LoVo (cell line): Measurements from ENCODE around the gene ETV3.
"Not testable (repeated sequence)": the region's sequence is repeated elsewhere in the genome, so short reads cannot be mapped to it uniquely, and the experiment has no call there.

Source experiments
- DNase-seq: peaks from one replicate; pipeline ENCODE4 v3.0.0-alpha.2; 2016; ENCODE audit warnings: low spot score

Gene ETV3

DNA sequence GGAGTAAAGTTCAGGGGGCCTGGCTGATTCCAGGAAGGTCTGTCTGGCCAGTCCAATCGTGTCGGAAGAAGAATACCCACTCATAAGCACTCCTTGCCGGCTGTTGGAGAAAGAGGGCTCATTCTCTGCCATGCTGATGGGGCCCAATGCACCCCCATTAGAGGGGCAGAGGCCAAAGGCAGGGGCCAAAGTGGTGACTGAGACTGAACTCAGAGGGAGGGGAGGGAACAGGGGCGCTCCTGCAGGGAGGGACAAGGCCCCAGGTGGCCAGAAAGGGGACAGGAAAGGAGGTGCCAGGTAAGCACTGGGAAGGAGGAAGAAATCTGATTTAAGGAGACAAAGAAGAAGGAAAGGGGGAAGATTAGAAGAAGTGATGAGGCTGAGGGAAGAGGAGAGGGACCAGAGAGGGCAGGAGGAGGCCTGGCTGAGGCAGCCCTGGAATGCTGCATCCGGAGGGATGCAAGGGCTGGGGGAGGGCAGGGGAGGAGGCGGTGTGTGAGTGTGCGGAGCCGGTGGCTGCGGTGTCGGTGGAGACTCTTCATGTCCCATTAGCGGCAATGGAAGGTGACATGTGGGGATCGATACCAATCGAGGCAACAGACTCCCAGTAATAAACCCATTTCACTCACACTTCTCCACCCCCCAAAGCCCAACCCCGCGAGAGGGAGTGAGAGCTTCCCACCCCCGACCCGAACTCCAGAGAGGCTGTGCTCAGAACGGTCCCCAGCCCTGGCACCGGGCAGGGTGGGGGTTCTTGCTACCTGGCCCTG lies 26.6 kb downstream of the ETV3 start:
- DNase-seq, result no peak

DNA sequence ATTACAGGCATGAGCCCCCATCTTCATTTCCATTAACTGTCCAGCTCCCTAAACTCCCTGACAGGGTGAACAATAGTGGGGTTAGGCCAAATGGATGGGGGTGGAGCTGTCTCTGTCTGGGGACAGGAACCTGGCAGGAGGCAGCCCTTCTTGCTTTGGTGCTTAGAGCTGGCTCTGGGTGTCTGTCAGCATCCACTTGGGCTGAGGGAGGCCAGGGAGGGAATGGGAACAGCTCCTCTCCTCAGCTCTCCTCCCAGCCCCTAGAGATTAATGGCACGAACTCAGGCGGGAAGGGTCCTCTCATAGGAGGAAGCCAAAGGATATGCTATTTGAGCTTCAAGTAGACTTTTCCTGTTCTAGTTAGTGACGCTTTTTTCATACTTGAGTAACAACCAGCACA lies 27.5 kb downstream of the ETV3 start:
- no peak for DNase-seq

DNA sequence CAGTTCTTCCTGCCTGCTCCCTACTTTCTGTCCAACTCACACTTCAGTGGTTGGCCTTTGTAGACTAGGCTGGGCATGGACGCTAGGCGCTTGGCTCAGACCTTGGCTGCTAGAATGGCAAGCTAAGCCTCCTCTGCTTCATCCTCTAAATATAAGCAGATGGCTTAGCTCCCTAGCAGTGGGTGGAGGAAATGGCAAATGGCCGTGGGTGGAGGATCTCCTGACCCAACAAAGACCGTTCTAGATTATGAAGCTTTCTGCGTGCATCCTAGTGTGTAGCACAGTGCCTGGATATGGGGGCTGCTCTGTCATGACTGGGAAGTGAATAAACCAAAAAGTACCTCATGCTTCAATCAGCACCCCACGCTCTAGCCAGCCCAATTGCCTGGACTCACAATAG lies 28.2 kb downstream of the ETV3 start:
- no peak for DNase-seq

DNA sequence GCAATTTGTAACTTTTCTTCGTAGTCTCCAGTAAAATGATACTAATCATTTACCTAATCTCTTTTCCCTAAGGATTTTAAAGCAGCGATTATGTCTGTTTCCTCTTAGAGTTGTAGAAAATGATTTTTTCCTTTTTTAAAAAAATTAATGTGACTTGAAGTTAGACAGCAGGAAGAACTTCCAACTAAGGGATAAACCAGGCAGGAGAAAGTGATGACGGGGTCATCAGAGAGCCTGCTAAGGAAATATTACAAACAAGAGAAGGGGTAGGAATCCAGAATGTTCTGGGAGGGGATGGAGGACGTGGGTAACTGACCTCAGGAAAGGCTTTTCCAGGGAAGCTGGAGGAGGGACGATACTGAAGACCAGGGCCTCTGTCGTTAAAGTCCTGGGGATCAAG lies 29.7 kb downstream of the ETV3 start:
- no peak for DNase-seq

DNA sequence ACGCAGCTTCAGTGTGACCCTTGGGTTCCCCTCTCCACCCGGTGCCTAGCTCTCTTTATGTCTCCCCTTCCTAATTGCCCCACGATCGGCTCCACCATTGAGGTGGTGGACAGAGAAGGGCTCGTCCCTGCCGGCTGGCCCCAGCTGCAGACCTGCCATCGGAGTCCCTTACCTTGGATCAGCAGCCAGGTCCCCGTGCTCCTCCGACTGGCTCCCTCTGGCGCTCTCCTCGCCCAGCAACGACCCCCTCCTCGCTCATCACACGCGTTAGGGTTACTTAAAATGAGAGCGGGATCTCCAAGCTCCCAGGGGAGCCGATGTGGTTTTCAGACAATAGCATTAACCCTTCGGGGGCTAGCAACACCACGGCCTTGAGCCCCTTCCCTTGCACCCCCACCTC lies 30.5 kb downstream of the ETV3 start:
- DNase-seq, result no peak

DNA sequence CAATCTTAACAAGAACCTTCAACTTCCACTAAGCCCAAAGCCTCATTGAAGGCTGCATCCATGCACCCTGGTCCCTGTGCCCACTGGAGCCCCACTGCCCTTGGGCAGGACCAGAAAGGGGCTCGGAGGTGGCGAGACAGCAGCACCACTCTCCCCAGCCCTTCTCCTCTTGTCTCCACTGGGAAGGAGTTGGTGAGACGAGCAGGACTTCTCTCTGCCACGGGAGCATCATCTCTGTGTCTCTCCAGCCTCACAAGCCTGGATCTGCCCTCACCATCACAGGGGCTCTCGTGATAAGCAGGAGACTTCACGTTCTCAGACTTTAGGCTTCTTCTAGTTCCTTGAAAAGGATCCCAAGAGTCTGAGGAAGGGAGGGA lies 31.4 kb downstream of the ETV3 start:
- no peak for DNase-seq

DNA sequence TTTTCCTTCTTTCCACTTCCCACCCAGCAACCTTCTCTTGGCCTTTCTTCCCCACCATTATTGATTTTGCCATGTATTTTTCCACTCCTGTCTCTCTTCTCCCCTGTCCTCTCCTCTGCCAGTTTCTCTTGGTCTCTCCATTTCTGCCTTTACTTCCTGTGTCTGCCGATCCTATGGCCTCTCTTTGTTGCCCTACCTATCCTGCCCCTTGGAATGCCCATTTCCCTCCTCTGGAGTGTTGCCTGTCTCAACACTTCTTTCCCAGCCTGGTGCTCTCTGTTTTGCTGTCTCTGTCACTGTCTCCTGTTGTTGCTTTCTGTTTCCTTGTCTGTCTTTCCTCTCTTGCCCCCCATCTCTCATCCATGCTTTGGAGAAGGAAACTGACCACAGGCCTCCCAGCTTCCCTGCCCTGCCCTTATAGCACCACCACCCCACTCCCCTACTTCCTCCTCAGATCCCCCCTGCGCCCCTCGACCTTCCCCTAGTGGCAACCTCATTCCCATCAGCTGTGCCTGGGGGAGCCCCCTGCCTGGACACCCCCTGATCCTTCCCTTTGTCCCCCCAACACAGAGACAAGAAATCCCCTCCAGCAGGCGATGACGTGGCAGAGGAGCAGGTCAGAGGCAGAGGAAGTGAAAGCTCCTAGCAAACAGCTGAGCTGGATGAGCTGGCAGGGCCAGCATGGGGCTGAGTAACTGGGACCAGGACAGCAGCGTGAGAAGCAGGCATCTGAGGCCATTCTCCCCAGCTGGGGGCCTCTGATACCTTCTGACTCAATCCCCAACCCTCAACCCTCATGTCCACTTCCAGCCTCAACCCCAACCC lies 32.0 kb downstream of the ETV3 start:
- DNase-seq, result peak; percentile 16

DNA sequence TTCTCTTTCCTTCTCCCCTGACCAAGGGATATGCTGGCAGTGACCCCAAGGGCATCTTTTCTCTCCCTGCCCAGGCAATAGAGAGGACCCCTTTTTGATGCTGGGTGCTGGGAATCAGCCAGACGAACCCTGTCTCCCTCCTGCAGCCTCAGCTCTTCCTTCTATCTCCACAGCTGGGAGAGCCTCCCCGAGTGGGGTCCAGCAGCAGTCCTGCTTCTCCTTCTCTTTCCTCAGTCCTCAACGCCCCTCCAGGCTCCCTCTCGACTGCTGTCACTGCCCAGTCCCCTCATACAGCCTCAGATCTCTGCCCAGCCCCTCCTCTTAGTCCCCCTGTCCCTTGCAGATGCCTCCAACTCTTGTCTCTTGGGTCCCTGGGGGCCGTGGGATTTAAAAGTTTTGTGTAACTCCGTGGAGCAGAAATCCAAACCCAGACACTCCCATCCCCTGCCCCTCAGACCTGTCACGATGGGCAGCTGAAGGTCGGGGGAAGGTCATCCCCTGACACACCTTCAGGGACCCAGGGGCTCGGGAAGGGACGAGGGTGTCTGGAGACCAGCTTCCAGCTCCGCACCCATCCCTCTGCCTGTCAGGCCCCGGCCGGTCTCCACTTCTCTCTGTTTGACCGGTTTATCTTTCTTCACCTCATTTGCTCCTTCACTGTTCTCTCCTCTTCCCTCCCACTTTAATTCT lies 32.8 kb downstream of the ETV3 start:
- DNase-seq, result no peak

DNA sequence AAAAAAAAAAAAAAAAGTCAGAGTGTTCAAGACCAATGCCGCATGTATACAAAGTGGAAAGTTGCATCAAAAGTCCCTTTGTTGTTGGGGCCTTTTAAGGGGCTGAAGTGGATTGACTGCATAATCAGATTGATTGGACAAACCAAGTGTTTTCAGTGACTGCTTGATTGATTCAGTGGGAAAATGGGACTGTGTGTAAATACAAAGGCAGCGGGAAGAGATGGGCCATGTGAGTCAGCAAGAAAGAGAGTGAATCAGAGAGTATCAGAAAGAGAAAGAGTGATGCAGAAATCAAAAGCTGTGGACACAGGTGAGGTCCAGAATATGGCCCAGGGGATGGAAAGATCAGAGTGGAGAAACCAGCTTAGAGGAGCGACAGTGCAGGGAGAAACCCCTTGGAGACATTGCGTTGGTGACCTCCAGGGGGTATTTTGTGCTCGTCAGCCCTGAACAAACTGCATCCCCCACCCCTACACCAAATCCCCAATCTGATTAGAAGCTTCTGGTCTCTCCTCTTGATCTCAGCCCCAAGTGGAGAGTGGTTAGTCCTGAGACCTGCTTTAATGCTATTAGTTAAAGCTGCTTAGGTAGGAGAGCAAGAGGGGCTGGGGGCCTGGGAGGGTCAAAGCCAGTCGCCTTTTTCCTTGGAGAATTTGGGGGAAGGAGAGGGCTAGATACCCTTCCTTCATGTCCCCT lies 33.4 kb downstream of the ETV3 start:
- no peak for DNase-seq

DNA sequence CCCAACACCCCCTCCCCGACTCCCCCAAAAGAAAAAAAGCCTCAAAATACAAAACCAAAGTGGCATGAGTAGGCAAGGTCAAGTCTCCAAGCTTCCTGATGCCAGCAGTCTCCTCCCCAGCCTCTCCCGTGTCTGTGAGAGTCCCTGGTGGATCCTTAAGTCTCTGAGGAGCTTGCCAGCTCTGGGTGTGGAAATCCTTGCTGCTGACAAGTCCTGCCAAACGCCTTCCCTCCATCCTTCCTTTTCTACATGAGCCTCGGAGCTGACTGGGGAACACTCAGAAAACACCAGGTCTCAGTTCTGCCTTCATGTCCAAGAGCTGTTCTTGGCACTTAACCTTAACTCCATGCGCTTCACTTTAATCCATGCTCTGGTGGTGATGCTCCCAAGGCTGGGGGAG lies 34.9 kb downstream of the ETV3 start:
- DNase-seq, result no peak

DNA sequence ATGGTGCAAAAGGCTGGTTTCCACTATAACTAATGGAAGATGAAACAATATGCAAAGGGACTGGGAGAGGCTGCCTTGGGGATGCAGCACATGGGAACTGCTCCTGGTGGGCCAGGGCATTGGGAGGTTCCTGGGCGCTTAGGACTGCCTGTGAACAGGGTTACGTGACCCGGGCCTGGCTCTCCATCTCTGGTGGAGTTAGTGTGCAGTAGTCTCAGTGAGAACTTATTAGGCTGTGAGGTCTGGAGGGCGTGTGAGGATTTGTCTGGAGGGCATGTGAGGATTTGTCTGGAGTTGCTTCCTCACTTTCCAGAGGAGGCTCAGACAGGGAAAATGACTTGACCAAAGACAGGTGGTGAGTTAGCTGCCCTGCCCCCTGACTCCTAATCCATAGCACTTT lies 37.0 kb downstream of the ETV3 start:
- no peak for DNase-seq

DNA sequence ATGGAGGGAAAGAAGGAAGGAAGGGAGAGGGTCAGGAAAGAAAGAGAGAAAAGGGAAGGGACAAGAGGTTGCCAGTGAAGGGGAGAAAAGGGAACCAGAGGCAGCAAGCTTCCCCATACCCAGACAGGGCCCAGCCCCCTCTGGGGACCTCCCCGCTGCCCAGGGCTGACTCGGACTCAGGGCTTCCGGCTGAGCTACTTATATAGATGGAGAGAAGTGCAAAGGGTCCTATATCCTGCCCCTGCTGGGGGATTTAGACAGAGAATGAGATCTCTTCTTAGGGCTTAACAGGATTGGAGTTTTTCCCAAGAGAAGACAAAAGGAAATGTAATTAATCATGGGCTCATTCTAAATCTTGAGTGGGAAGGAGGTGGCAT lies 38.6 kb downstream of the ETV3 start, which contains the start of gene ETV3L:
ETV3L (minus strand) TSS at position 176 of the 377 bp plus-strand sequence. CDS start 285 bp downstream, outside the sequence.
- no peak for DNase-seq

DNA sequence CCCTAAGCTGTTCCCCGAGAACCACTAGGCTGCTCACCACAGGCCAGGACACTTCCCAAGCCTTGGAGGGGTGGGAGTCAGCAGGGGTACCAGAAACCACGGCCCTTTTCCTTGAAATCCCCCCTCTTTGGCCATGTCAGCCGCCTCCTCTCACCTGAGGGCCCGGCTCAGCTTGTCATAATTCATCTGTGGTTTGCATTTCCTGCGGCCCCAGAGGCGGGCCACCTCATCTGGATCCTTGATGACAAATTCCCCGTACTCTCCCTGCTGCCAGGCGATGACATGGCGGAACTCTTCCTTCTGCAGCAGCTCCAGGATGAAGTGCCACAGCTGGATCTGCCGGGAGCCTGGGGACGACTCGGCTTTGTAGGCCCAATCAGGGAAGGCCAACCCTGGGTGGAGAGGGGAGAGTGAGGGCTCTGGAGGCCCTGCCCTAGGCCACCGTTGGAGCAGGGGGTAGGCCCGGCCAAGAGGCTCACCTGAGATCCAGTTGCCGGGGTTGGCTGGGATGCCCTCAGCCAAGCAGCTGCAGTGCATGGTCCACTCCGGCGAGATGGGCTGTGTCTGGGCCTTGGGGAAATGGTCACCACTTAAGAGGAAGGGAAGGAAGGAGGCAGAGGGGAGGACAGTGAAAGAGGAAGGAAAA lies 39.1 kb downstream of the ETV3 start:
- DNase-seq, result not testable (repeated sequence)

DNA sequence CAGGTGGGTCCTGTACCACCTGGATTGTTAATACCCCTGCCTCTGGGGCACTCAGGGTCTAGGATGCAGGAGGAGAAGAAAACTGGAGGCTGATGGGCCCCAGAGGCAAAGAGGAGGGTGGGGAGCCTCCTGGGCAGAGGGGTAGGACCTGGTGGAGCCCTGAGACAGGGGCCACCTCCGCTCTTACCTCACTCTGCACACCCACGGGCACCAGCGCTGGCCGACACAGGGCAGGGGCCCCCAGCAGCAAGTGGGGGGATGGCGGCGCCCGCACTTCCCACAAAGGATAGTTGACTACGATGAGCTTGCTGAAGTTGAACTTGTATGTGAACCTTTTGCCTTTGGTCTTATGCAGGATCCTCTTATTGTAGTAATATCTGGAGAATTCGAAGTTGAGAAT lies 39.7 kb downstream of the ETV3 start:
- no peak for DNase-seq

DNA sequence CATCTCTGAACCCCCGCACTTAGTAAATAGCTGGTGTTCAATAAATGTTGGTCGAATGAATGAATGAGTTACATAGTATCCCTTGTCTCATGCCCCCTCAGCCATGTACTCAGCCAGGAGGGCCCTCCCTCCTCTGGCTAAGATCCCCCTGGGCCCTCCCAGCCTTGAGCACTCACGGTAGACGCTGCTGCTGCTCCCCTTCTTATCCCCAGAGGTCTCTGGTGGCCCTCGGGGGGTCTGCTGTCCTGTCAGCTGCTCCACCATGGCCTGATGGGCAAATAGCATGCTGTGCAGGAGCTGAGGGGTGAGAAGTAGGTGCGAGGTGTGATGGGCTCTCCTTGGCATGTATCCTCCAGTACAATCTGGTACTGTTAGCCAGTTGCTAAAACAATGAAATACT lies 40.5 kb downstream of the ETV3 start:
- no peak for DNase-seq

DNA sequence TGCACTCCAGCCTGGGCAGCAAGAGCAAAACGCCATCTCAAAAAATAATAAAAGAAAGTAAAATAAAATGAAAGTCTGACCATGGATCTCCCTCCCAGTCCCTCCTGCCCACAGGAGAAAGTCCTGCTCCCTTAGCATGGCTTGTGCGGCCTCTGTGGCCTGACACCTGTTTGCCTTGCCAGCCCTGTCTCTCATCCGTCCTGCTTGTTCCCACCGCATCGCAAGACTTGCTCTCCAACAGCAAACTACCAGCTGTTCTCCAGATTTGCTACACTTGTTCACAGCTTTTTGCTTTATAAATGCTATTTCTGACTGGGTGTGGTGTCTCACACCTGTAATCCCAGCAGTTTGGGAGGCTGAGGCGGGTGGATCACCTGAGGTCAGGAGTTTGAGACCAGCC lies 41.3 kb downstream of the ETV3 start:
- DNase-seq, result no peak

DNA sequence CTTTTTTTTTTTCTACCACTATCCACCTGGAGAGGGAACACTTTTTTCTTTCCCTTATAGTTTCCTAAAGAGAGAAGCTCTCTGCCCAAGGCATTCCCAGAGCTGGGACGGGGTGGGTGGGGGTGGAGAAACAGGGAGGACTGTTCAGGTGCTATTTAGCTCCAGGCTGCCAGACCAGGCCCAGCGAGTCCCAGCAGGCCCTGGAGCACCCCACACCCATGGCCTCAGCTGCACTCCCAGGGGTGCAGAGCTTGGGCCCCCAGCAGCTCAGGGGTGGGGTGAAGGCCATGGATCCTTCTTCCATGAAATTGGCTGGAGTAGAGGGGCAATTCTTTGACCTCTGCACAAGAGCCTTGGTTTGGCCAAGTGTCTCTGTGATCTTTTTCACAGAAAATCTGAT lies 42.6 kb downstream of the ETV3 start:
- no peak for DNase-seq

DNA sequence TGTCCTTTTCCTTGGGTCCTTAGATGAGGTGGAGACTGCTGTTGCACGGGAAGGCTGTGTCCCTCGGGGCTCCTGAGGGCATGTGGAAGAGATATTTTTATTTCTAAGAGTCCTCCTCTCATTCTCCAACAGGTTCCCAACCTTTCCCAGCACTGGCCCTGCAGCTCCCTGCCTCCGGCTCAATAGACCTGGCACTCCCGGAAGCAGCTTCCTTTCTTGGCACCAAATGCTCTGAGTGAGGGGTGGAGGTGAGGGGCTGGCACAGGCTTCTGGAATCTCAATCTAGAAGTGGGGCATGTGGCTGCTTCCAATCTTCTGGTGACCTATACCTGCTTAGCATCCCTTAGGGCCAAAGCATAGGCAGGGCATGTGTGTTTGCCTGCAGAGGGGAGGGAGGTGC lies 43.1 kb downstream of the ETV3 start:
- DNase-seq, result no peak

DNA sequence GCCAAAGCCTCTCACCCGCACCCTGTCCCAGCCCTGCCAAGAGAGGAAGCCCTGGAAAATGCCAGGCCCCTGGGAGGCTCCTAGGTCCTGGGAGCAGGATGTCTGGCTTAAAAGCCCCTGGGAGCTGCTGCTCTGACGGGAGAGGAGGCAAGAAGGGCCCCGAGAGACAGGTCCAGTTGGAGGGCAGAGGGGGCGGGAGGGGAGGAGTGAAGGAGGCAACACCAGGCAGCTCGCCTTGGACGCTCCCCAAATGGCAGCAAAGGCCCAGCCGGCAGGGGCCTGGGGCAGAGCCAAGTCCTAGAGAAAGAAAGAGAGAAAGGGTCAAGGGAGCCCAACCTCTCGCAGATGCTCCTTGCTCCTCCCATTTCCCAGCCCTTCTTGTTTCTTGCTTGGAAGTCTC lies 45.4 kb downstream of the ETV3 start:
- no peak for DNase-seq

DNA sequence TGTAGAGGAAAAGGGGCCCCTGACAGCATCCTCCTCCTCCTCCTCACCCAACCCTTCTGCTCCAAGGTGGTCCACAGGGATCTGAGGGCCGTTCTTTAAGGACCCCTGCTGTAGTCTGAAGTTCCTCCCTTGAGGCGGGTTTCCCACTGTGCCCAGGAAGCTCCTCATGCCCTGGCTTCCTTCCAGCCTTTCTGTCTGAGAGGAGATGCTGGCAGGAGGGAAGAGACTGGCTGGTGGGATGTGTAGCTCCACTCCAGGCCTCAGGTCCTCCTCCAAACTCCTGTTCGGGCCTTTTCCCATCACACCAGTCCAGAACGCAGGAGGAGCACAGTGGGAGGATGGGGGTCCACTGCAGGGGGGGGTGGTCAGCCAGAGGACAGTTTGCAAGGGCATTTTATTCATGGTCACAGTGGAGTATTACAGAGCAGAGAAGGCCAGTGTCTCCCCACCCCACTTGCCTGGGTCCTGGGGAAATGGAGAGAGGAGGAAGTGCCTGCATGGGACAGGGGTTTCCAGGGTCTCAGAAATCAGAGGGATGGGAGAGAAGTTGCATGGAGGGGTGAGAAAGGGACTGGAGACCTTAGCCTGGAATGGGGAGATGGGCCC lies 46.4 kb downstream of the ETV3 start:
- DNase-seq, result no peak

DNA sequence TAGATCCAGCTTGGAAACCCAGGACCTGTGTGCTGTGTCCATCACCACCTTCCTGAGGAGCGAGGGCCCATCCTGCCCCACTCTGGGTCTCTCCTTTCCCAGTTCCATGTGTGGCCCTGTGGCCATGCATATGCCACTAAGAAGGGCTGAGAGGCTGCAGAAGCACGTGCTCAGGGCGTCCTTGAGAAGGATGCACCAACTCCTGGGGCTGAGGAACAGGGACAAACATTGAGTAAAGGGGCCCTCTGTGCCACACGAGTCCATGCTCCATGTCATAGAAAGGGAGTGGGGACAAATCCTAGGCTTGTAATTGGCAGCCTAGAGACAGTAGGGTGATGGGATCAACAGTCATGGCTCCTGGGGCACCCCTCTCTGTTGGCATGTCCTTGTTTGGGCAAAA lies 47.0 kb downstream of the ETV3 start:
- no peak for DNase-seq
